ENCODE data around the gene ROBO4.

The ROBO4 gene

GRCh38 chr11:124869856-124870387 is 27.7 kb downstream of the ROBO4 start:
- DNase-seq: no peak

- no peak for DNase-seq
Measured at GRCh38 chr11:124869331-124869730, 28.3 kb downstream of the ROBO4 start.

DNA sequence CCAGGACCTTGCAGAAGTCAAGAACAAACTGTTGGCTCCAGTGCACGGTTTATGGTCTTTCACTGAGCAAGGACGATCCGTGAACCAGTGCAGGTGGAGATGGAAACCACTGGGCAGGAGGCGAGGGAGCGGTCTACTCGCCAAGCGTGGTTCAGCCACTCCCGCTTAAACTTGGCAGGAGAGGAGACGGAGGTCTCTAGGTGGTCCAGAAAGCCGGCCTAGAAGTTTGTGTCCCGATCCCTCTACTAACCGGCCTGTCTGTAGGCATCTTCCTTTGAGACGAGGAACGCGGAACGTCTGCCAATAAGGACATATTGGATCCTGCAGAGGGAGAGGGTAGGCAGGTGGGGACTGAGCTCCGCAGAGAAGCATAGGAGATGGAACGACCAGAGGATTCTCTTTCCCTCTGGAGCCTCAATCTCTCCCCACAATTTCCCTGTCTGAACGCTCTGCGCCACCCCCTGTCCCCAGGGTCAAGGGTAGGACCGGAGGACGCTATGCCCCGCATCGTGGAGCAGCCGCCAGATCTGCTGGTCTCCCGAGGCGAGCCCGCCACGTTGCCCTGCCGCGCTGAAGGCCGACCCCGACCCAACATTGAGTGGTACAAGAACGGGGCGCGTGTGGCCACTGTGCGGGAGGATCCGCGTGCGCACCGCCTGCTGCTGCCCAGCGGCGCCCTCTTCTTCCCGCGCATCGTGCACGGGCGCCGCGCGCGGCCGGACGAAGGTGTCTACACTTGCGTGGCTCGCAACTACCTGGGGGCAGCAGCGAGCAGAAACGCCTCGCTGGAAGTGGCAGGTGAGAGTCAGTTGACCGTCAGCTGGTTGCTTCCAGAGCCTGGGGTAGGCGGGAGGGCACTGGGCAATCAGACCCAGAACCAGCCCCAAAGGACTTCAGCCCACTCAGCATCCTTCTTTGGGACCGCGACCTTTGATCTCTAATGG is 29.1 kb downstream of the ROBO4 start:
- DNase-seq: no peak

- DNase-seq: no peak
Measured at GRCh38 chr11:124867700-124868099, 30.0 kb downstream of the ROBO4 start.

- no peak for DNase-seq
Measured at GRCh38 chr11:124865902-124866851, 31.5 kb downstream of the ROBO4 start.

DNA sequence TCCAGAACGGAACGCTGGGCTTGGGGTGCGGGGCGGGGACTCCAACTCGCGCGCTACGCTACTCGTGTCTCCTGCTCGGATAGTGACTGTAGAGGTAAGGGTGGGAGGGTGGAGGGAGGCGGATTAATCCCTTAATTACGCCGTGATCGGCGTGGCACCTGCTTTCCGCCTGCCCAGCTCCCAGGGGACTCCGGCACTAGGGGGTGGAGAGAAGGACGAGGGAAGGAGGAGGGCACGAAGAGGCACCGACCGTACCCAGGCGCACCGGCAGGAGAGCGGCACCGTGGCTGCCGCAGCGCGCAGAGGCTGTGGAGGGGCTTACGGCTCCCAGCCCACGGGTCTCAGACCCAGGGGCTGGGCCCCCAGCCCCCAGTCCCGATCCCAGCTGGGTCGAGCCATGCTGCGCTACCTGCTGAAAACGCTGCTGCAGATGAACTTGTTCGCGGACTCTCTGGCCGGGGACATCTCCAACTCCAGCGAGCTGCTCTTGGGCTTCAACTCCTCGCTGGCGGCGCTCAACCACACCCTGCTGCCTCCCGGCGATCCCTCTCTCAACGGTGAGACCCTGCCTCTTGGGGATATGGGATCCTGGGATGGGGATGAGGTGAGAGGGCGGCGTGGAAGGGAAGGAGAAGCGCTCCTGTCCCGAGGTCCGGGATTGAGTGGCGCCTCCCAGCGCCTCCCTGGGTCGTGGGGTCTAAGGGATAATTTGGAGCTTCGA is 32.3 kb downstream of the ROBO4 start, which contains the start of gene ROBO3:
ROBO3 (plus strand) TSS at position 252 of the 721 bp plus-strand sequence; CDS start at position 398, 146 bp downstream.
- no peak for DNase-seq

DNA sequence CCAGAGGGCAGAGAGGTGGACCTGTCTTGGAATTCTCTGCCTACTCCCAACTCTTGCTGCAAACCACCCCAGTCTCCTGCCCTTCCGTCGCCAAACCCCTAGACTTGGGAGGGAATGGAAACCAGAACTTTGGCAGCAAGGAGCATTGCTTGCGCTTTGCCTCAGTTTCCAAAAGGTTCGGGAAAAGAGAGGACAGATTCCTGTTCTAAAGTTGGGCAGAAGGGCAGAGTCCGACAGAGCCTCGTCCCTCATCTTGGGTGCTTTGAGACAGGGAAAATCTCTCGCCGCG is 32.8 kb downstream of the ROBO4 start:
- DNase-seq: no peak

GRCh38 chr11:124864176-124864891 is 33.3 kb downstream of the ROBO4 start:
- DNase-seq: no peak

GRCh38 chr11:124863826-124864165 is 33.9 kb downstream of the ROBO4 start:
- DNase-seq: no peak

DNA sequence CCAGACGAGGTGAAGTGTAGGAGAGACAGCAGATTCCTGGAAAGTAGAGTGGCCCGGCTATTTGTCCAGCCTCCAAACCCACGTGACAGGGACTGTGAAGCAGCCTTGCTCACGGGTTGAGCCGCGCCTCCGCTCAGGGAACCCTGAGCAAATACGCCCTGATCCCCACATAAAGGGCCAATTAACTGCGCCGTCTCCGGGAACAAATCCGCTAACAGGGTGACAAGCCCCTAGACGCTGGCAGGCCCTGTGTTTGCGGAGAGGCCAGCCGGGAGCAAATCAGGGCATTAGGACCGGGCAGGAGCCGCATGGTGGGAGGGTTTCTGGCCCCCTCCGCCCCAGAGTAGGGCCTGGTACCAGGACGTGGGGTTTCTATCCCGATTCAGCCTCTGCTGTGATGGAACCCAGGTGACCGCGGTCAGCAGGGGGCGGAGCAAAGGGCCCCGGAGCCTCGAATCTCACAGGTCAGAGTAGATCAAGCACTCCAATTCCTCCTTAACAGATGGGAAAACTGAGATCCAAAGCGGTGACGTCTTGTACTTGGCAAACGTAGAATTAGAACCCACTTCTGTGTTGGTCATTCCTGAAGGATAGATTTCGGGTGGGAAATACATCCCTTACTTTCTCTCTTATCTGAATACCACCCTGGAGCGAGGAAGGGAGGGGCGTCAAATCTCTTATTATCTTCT is 34.4 kb downstream of the ROBO4 start:
- DNase-seq: no peak

DNA sequence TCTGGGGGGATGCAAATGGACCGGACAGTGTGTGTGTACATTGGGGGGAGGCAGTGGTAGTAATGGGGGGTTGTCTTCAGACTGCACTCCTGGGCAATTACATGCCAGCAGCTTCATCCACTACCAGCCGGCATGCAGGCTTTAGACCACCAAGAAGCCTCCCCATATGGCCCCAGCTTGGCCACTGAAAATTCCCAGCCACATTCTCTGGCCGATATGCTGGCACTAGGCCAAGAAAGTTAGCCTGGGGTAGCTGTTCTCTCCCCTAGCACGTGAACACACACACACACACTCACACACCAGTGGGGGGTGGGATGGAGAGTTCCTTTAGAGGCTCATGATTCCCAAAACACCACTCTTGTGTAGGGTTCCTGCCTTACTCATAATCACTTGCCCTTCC is 36.0 kb downstream of the ROBO4 start:
- no peak for DNase-seq

DNA sequence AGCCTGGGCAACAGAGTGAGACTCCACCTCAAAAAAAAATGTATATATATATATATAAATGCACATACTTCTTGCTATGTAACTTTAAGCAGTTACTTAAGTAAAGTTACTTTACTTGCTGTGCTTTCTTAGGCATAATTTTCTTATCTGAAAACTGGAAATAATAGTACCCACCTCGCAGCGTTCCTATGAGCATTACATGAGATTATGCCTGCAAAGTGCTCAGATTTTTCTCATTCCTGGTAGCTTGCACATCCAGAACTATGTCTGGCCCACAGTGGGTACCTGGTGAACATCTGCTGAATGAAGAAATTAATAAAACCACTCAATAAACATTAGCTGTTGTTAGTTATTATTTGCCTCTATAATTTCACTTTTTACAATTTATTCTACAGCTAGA is 38.5 kb downstream of the ROBO4 start:
- no peak for DNase-seq

DNA sequence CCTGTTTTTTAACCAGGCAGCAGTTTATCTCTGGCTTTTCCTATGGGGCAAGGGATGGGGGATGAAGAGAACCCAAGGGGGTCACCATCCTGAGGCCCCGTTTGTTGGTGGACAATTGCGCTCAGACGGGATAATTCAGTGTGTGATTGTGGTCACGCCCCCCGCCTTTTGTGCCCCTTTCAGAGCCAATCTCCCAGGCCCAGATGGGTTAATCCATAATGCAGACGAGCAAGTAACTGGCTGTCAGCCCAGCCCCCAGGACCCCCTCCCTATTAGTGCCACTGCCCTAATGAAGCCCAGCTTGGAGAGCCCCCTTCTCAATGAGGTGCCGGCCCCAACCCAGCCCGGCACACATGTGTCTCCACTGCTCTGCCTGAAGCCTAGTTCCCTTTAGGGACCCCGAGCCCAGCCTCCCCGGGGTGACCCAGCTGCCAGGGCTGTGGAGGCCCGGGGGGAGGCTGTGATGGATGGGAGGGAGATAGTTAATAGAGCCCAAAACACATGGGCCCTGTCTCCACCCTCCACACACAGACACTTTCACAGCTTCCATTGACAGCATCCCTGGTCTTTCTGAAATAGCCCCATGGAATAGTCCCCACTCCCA is 51.5 kb downstream of the ROBO4 start:
- no peak for DNase-seq

DNA sequence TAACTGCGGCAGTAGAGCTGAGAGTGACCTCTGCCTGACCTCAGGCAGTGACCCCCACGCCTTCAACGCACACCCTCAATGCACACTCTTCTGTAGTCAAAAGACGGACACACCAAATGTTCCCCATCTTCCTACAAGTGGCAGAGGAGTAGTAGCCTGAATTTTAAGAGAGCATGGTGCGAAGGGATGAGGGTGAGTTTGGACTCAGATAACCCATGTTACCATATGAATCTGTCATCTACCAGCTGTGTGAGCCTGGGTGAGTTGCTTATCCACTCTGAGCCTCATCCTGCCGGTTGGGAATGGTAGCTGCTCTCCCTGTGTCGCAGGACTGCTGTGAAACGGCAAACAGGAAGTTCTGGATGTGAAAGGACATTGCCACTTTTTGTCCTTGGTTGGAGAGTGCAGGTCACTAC is 53.0 kb downstream of the ROBO4 start:
- no peak for DNase-seq

DNA sequence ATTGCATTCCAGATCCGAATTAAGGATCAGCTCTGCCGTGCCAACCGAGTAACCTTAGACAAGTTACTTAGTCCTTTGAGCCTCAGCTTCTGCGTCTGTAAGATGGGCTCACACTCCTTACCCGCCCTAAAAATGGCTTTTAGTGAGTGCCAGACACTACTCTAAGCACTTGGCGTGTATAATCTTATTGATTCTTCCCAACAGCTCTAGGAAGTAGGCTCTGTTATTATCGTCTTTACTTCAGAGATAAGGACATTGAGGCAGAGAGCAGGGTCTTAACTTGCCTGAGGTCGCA is 54.1 kb downstream of the ROBO4 start:
- no peak for DNase-seq

GRCh38 chr11:124842305-124842704 is 55.4 kb downstream of the ROBO4 start:
- no peak for DNase-seq

GRCh38 chr11:124841840-124842239 is 55.8 kb downstream of the ROBO4 start:
- no peak for DNase-seq

DNA sequence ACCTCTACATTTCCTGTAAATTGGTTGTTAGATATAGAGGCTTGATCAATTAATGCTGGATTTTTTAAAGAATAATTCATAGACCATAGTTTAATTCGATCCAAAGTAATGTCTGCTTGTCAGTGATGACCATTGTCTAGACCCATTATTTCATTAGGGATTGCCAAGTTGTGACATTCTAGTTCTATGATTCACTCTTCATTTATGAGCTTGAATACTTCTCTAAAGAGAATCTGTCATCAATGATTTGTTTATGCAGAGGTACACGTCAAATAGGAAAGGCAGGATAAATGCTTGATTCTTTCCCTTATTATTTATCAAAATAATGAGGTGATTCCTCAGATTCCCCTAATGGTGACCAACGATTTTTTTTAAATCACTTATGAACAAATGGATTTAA is 56.5 kb downstream of the ROBO4 start:
- no peak for DNase-seq

DNA sequence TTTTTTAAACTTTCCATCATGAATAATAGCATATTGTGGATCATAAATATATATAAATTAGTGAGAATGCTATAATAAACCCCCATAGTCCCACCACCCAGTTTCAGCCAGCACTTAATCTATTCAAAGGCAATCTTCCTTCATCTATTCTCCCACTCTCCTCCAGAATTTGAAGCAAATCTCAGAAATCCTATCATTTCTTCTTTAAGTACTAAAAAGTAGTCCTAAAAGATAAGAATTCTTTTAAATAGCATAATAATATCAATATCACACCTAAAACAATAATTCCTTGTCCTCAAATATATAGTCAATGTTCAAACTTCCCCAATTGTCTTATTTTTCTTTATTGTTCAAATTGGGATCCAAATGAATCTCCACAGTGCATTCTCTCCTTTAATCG is 57.0 kb downstream of the ROBO4 start:
- DNase-seq: no peak

- DNase-seq: no peak
Measured at GRCh38 chr11:124839972-124840621, 57.6 kb downstream of the ROBO4 start.

Measured in NCI-H510A treated with DMSO at 0.1 percent for 48 hours (cell line).